ENCODE results near the gene MSANTD2. TPM values are rescaled to one million over a fixed set of nuclear protein-coding genes. Genes with fewer than 3 reads are reported as not detected.
A peak's percentile ranks its signal among the peaks of the same experiment; 100 is the strongest.
"Not testable (repeated sequence)": the region's sequence is repeated elsewhere in the genome, so short reads cannot be mapped to it uniquely, and the experiment has no call there.

Gene MSANTD2
- total RNA-seq, 6 experiments from 2014 or later: 2.6 to 4.7 (median 3.6) TPM

GRCh38 chr11:124776865-124777645 is 23.2 kb downstream of the MSANTD2 start:
- DNase-seq: no peak
- TF ChIP-seq CTCF (IDR thresholded peaks at IDR 0.05) (no peak), POLR2A (IDR thresholded peaks at IDR 0.05) (no peak)
- Histone ChIP-seq H3K36me3 (no peaks in the 10 kb centered on the region), H3K9me3 (no peaks in the 10 kb centered on the region), H3K27me3 (no peaks in the 10 kb centered on the region), H3K4me1 (no peaks in the 10 kb centered on the region), H3K4me3 (no peak overlapping the region), H3K27ac (no peak overlapping the region)
- intact Hi-C loops (cut with DNase I): no loop called here
- WGBS (ENCODE audit: insufficient coverage, low coverage, low lambda C conversion rate, missing lambda C conversion rate): 76% methylated on average over 7 of the region's 7 CpGs
- no peak for ATAC-seq

GRCh38 chr11:124770959-124771358 is 29.2 kb downstream of the MSANTD2 start:
- DNase-seq; H3K27ac ChIP-seq; H3K9me3 ChIP-seq; H3K4me1 ChIP-seq; ATAC-seq; H3K27me3 ChIP-seq; H3K4me3 ChIP-seq; intact Hi-C loops (cut with DNase I): not testable (repeated sequence)
- WGBS (ENCODE audit: insufficient coverage, low coverage, low lambda C conversion rate, missing lambda C conversion rate): 98% methylated on average over 6 of the region's 6 CpGs
- peaks cover 0 to 14% (median 0%) of the 10 kb centered on the region in 4 donors for H3K36me3 ChIP-seq

GRCh38 chr11:124769806-124770774 is 30.1 kb downstream of the MSANTD2 start:
- peaks cover 0 to 14% (median 0%) of the 10 kb centered on the region in 4 donors for H3K36me3 ChIP-seq
- no peaks in the 10 kb centered on the region for H3K27me3 ChIP-seq
- intact Hi-C loops (cut with DNase I): no loop called here
- no peak for TF ChIP-seq CTCF (IDR thresholded peaks at IDR 0.05)
- no peak for TF ChIP-seq POLR2A (IDR thresholded peaks at IDR 0.05)
- H3K27ac ChIP-seq: no peak overlapping the region
- no peak overlapping the region for H3K4me3 ChIP-seq
- no peaks in the 10 kb centered on the region for H3K4me1 ChIP-seq
- DNase-seq (no peak), ATAC-seq (peak in 2 of 4 donors; percentile 54 to 87)
- H3K9me3 ChIP-seq: no peaks in the 10 kb centered on the region
- WGBS (ENCODE audit: insufficient coverage, low coverage, low lambda C conversion rate, missing lambda C conversion rate): 96% methylated on average over 8 of the region's 8 CpGs

- DNase-seq (no peak), ATAC-seq (no peak)
- intact Hi-C loops (cut with DNase I): no loop called here
- Histone ChIP-seq H3K27me3 (no peaks in the 10 kb centered on the region), H3K36me3 (peaks cover 0 to 14% (median 0%) of the 10 kb centered on the region in 4 donors), H3K9me3 (no peaks in the 10 kb centered on the region), H3K4me1 (no peaks in the 10 kb centered on the region), H3K27ac (no peak overlapping the region), H3K4me3 (no peak overlapping the region)
- TF ChIP-seq POLR2A (IDR thresholded peaks at IDR 0.05) (no peak), CTCF (IDR thresholded peaks at IDR 0.05) (no peak)
- 89% methylated on average over 8 of the region's 8 CpGs for WGBS (ENCODE audit: insufficient coverage, low coverage, low lambda C conversion rate, missing lambda C conversion rate)
Observed at GRCh38 chr11:124768914-124769313, 31.3 kb downstream of the MSANTD2 start.

Data from right lobe of liver (tissue), 6 donors.